Measurements from ENCODE around the gene MAP3K12. TPM values are rescaled to one million over a fixed set of nuclear protein-coding genes. Genes with fewer than 3 reads are reported as not detected.

Gene MAP3K12
- total and polyA plus RNA-seq, 2 of the 8 experiments (the other 6 are each of a cell fraction or from before 2014, with no cell fraction given): 23.4 to 42.7 TPM

DNA sequence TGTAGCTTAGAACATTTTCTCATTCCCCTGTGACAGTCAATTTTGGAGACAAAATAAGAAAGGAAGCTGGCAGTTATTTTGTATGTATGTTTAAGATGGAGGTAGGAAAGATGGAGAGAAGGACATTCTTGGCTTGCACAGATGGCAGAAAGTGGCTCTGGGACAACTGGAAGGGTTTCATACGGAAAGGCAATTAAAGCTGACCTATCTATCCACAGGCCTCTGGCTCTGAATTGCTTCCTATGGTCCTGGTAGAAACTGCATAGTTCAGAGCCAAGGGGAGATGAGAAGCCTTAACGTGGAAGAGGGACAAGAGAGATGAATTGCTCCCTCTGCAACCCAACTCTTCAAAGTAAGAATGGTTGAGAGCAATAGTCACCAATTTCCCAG lies 16.0 kb upstream of the MAP3K12 start:
- Histone ChIP-seq H3K23ac (ENCODE audit: insufficient read length) (no peak overlapping the region), H4K20me1 (replicated peaks in 1 of 2; ENCODE audit: control insufficient read depth in 1 of 2, insufficient read depth in 2 of 2, low read length in 2 of 2) (no peaks in the 10 kb centered on the region), H3K23me2 (ENCODE audit: low read depth, low read length) (no peaks in the 10 kb centered on the region), H3K56ac (replicated peaks; ENCODE audit: insufficient read length, low read depth, low read length) (no peak overlapping the region), H3K27ac (ENCODE audit: low read depth, low read length) (no peak overlapping the region), H3K79me1 (ENCODE audit: low read depth, low read length) (no peaks in the 10 kb centered on the region), H2BK5ac (ENCODE audit: low read depth, low read length) (no peak overlapping the region), H4K91ac (replicated peaks; ENCODE audit: insufficient read length, low read length) (no peak overlapping the region), H3K36me3 (ENCODE audit: control insufficient read depth in 2 of 4, insufficient read depth in 4 of 4, low read length in 3 of 4) (peaks cover 0 to 6% (median 2%) of the 10 kb centered on the region in 4 experiments; a peak in 5 of 8 replicates), H3K79me2 (ENCODE audit: control insufficient read depth in 1 of 2, insufficient read depth in 2 of 2, low read length in 2 of 2) (no peaks in the 10 kb centered on the region), H3K9me3 (ENCODE audit: insufficient read depth in 2 of 2, low read depth in 1 of 2, low read length in 1 of 2) (no peaks in the 10 kb centered on the region), H3K14ac (ENCODE audit: insufficient read length) (no peak overlapping the region), H4K5ac (ENCODE audit: insufficient read length, low read depth, low read length) (no peak overlapping the region), H2AFZ (ENCODE audit: low read length) (no peak overlapping the region), H2BK12ac (ENCODE audit: low read depth, low read length) (no peak overlapping the region), H3K9ac (replicated peaks in 1 of 4; ENCODE audit: extremely low read depth in 1 of 4, low read depth in 3 of 4, low read length in 3 of 4) (no peak overlapping the region), H4K8ac (ENCODE audit: extremely low read depth, insufficient read depth, low read length) (no peak overlapping the region), H2BK120ac (replicated peaks; ENCODE audit: low read depth, low read length) (no peak overlapping the region), H2AK5ac (ENCODE audit: low read depth, low read length) (no peak overlapping the region), H2BK15ac (ENCODE audit: low read length) (no peak overlapping the region), H3K27me3 (replicated peaks in 1 of 4; ENCODE audit: control insufficient read depth in 3 of 4, extremely low read depth in 1 of 4, insufficient read depth in 3 of 4, low read length in 3 of 4) (no peaks in the 10 kb centered on the region), H3K4me3 (ENCODE audit: extremely low read depth in 1 of 4, insufficient read depth in 2 of 4, low read depth in 3 of 4, low read length in 4 of 4) (no peak overlapping the region), H2BK20ac (ENCODE audit: low read length) (no peak overlapping the region), H3K4ac (replicated peaks; ENCODE audit: insufficient read length, low read depth, low read length) (no peak overlapping the region), H3K4me2 (ENCODE audit: insufficient read depth in 1 of 2, low read depth in 2 of 2, low read length in 2 of 2) (no peak overlapping the region), H3K18ac (ENCODE audit: extremely low read depth, low read length) (no peak overlapping the region), H3K4me1 (replicated peaks in 1 of 4; ENCODE audit: control insufficient read depth in 3 of 4, insufficient read depth in 4 of 4, low read length in 3 of 4) (peaks cover 0 to 3% (median 0%) of the 10 kb centered on the region in 4 experiments; a peak in 1 of 7 replicates)
- WGBS, 2 experiments (ENCODE audit: extremely low coverage in 1 of 2, insufficient coverage in 1 of 2, insufficient read length in 1 of 2, insufficient replicate concordance in 2 of 2, low coverage in 1 of 2, low lambda C conversion rate in 2 of 2, missing lambda C conversion rate in 1 of 2): 90% methylated on average over 2 of the region's 2 CpGs; no CpG with 5 or more reads in 1 of the 2 experiments
- POLR2A ChIA-PET (ENCODE audit: partially characterized antibody): interaction anchor here (3.7 to 67.0 kb wide), 3 partner anchors 10 to 47 kb away, joined by 10 to 3397 read pairs (median 59); partner anchors contain the start of genes MAP3K12, PCBP2, PRR13 and TARBP2
- DNase-seq (ENCODE audit: low read depth in 1 of 2, low spot score in 2 of 2) (no peak), FAIRE-seq (no peak)
- CTCF ChIA-PET (ENCODE audit: partially characterized antibody): interaction anchor here (1.5 to 9.8 kb wide), 2 partner anchors 26 to 35 kb away, joined by 4 to 105 read pairs; no protein-coding TSS in a partner anchor
- no peak for TF ChIP-seq CHD2 (IDR thresholded peaks at IDR 0.05; ENCODE audit: low read length)
- TF ChIP-seq POLR2A (IDR thresholded peaks at IDR 0.05; ENCODE audit: control extremely low read depth in 1 of 2, low read depth in 2 of 2, low read length in 2 of 2): no peak
